Smooth muscle cell (in vitro differentiated cells): Measurements from ENCODE around the gene GGA3. TPM values are rescaled to one million over a fixed set of nuclear protein-coding genes. Genes with fewer than 3 reads are reported as not detected.

ENCODE experiments used
- DNase-seq: peaks from one replicate; lab custom pipeline; 2025; ENCODE audit not compliant: unreplicated experiment; lab: John Stamatoyannopoulos, UW
- H2AFZ ChIP-seq: fragments of 200-600 bp; sonication (generic); 2 replicates; pipeline ENCODE4 v1.6.0; 2016; ENCODE audit warnings: antibody characterized with exemption, low read depth, mild to moderate bottlenecking
- H3F3A ChIP-seq: fragments of 200-600 bp; sonication (generic); 2 replicates; pipeline ENCODE4 v1.6.0; 2017; ENCODE audit warnings: antibody characterized with exemption, low read depth
- H3K27ac ChIP-seq: fragments of 200-600 bp; sonication (generic); 2 replicates; pipeline ENCODE4 v1.5.1; 2016; ENCODE audit warnings: low read depth, mild to moderate bottlenecking
- H3K27me3 ChIP-seq: fragments of 200-600 bp; sonication (generic); 2 replicates; pipeline ENCODE4 v1.6.1; 2016; ENCODE audit warnings: low read depth, mild to moderate bottlenecking
- H3K36me3 ChIP-seq: fragments of 200-600 bp; sonication (generic); 2 replicates; pipeline ENCODE4 v1.5.1; 2016; ENCODE audit warnings: low read depth
- H3K4me1 ChIP-seq: fragments of 200-600 bp; sonication (generic); 2 replicates; pipeline ENCODE4 v1.5.1; 2016; ENCODE audit warnings: low read depth
- H3K4me2 ChIP-seq: fragments of 200-600 bp; sonication (generic); 2 replicates; pipeline ENCODE4 v1.6.0; 2016; ENCODE audit warnings: mild to moderate bottlenecking
- H3K4me3 ChIP-seq: fragments of 200-600 bp; sonication (generic); 2 replicates; pipeline ENCODE4 v1.5.1; 2016; ENCODE audit warnings: mild to moderate bottlenecking
- H3K79me2 ChIP-seq: fragments of 200-600 bp; sonication (generic); 2 replicates; pipeline ENCODE4 v1.6.0; 2016; ENCODE audit warnings: low read depth, mild to moderate bottlenecking
- H3K9ac ChIP-seq: fragments of 200-600 bp; sonication (generic); 2 replicates; pipeline ENCODE4 v1.6.0; 2016; ENCODE audit warnings: low read depth
- H3K9me3 ChIP-seq: fragments of 200-600 bp; sonication (generic); replicated peaks from 2 replicates; pipeline ENCODE4 v1.5.1; 2016; ENCODE audit warnings: low read depth
- H4K20me1 ChIP-seq: fragments of 200-600 bp; sonication (generic); 2 replicates; pipeline ENCODE4 v1.6.0; 2016; ENCODE audit warnings: low read depth
- WGBS: methylation state at CpG from one replicate; pipeline ENCODE4 v1.1.7; 2016; ENCODE audit warnings: low lambda C conversion rate; 5-methylcytosine and 5-hydroxymethylcytosine counted together
- polyA plus RNA-seq: library from polyadenylated mRNA; unstranded; fragments of >200 nt; fragmentation: Nextera tagmentation; extraction: Ambion mirVana; gene quantifications from 2 replicates; pipeline ENCODE4 v1.2.1, GENCODE V29; 2016
- total RNA-seq: library from RNA; depleted of rRNA; stranded (reverse); fragments of >200 nt; gene quantifications from 2 replicates; pipeline ENCODE4 v1.2.3, GENCODE V29; 2014
- TF ChIP-seq, protein P1 (sequence below): fragments of 200-600 bp; sonication (generic); IDR thresholded peaks from 2 replicates; pipeline ENCODE4 v1.5.1; 2017; ENCODE audit warnings: borderline replicate concordance, mild to moderate bottlenecking, antibody characterized with exemption; ENCODE audit not compliant: insufficient read depth, poor library complexity, severe bottlenecking

The GGA3 gene
- total and polyA plus RNA-seq, 2 experiments from 2014 or later, result 20.5 to 23.9 TPM

DNA sequence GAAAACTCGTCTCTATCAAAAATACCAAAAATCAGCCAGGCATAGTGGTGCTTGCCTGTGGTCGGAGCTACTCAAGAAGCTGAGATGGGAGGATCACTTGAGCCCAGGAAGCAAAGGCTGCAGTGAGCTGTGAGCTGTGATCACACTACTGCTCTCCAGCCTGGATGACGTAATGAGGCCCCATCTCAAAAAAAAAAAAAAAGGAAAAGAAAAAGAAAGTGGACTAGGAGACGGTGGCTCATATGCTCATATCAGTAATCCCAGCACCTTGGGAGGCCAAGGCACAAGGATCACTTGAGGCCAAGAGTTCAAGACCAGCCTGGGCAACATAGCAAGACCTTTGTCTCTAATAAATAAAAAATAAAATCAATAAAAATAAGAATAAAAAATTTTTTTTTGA, 69.8 kb downstream of the GGA3 start:
- H3K4me2 ChIP-seq, result no peak overlapping the region
- 72% methylated on average over 4 of the region's 4 CpGs for WGBS
- H2AFZ ChIP-seq, result no peak overlapping the region
- H3K27ac ChIP-seq, result no peak overlapping the region
- H3F3A ChIP-seq, result no peaks in the 10 kb centered on the region
- TF ChIP-seq, protein P1, sequence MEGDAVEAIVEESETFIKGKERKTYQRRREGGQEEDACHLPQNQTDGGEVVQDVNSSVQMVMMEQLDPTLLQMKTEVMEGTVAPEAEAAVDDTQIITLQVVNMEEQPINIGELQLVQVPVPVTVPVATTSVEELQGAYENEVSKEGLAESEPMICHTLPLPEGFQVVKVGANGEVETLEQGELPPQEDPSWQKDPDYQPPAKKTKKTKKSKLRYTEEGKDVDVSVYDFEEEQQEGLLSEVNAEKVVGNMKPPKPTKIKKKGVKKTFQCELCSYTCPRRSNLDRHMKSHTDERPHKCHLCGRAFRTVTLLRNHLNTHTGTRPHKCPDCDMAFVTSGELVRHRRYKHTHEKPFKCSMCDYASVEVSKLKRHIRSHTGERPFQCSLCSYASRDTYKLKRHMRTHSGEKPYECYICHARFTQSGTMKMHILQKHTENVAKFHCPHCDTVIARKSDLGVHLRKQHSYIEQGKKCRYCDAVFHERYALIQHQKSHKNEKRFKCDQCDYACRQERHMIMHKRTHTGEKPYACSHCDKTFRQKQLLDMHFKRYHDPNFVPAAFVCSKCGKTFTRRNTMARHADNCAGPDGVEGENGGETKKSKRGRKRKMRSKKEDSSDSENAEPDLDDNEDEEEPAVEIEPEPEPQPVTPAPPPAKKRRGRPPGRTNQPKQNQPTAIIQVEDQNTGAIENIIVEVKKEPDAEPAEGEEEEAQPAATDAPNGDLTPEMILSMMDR, result no peak
- H3K9me3 ChIP-seq, result no peaks in the 10 kb centered on the region
- no peaks in the 10 kb centered on the region for H4K20me1 ChIP-seq
- H3K36me3 ChIP-seq, result no peaks in the 10 kb centered on the region
- no peaks in the 10 kb centered on the region for H3K79me2 ChIP-seq
- no peaks in the 10 kb centered on the region for H3K4me1 ChIP-seq
- H3K4me3 ChIP-seq, result no peak overlapping the region
- H3K27me3 ChIP-seq, result no peaks in the 10 kb centered on the region
- DNase-seq, result no peak
- no peak overlapping the region for H3K9ac ChIP-seq

DNA sequence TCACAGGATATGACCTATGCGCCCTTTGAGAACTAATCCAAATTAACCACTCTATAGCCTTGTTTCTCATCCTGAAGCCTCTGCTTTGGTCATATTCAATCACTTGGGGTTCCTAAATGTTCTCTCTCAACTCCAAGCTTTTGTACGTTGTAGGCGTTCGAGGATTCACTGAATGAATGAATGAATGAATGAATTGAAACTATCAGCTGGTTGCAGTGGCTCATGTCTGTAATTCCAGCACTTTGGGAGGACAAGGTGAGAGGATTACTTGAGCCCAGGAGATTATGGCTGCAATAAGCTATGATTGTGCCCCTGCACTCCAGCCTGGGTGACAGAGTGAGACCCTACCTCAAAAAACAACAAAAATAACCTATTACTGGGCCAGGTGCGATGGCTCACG, 72.8 kb downstream of the GGA3 start:
- no peaks in the 10 kb centered on the region for H3K9me3 ChIP-seq
- no peaks in the 10 kb centered on the region for H3K36me3 ChIP-seq
- no peak overlapping the region for H3K9ac ChIP-seq
- no peaks in the 10 kb centered on the region for H3K79me2 ChIP-seq
- no peak overlapping the region for H2AFZ ChIP-seq
- H3F3A ChIP-seq, result no peaks in the 10 kb centered on the region
- H3K4me2 ChIP-seq, result no peak overlapping the region
- H3K27me3 ChIP-seq, result no peaks in the 10 kb centered on the region
- DNase-seq, result no peak
- TF ChIP-seq, protein P1, result no peak
- no peaks in the 10 kb centered on the region for H3K4me1 ChIP-seq
- H3K27ac ChIP-seq, result no peak overlapping the region
- no peaks in the 10 kb centered on the region for H4K20me1 ChIP-seq
- H3K4me3 ChIP-seq, result no peak overlapping the region
- 90% methylated on average over 6 of the region's 6 CpGs for WGBS

Other genes starting within 250 kb of the GGA3 start
- 36.8 and 75.6 TPM in 2 replicates for gene MRPL58, start 248.9 kb downstream of the GGA3 start, total RNA-seq
- 36.2 and 41.4 TPM in 2 replicates for gene MRPL58, start 248.9 kb downstream of the GGA3 start, polyA plus RNA-seq
- 233 and 309 TPM in 2 replicates for gene ATP5PD, start 214.6 kb downstream of the GGA3 start, total RNA-seq
- 318 and 321 TPM in 2 replicates for gene ATP5PD, start 214.6 kb downstream of the GGA3 start, polyA plus RNA-seq
- gene KCTD2, start 214.4 kb downstream of the GGA3 start, total RNA-seq, result 18.2 and 27.3 TPM in 2 replicates
- 11.1 and 12.7 TPM in 2 replicates for gene KCTD2, start 214.4 kb downstream of the GGA3 start, polyA plus RNA-seq
- gene SLC16A5, start 173.7 kb downstream of the GGA3 start, total RNA-seq, result 11.1 and 17.1 TPM in 2 replicates
- gene SLC16A5, start 173.7 kb downstream of the GGA3 start, polyA plus RNA-seq, result 19.5 and 22.0 TPM in 2 replicates
- gene ARMC7, start 151.6 kb downstream of the GGA3 start, total RNA-seq, result 3.0 and 6.8 TPM in 2 replicates
- gene ARMC7, start 151.6 kb downstream of the GGA3 start, polyA plus RNA-seq, result 1.8 and 3.5 TPM in 2 replicates
- 25.8 and 39.9 TPM in 2 replicates for gene NT5C, start 129.9 kb downstream of the GGA3 start, total RNA-seq
- 46.8 and 53.5 TPM in 2 replicates for gene NT5C, start 129.9 kb downstream of the GGA3 start, polyA plus RNA-seq
- 103 and 141 TPM in 2 replicates for gene JPT1, start 107.1 kb downstream of the GGA3 start, total RNA-seq
- 240 and 288 TPM in 2 replicates for gene JPT1, start 107.1 kb downstream of the GGA3 start, polyA plus RNA-seq
- gene SUMO2, start 78.6 kb downstream of the GGA3 start, total RNA-seq, result 104 and 111 TPM in 2 replicates
- gene SUMO2, start 78.6 kb downstream of the GGA3 start, polyA plus RNA-seq, result 416 and 419 TPM in 2 replicates
- 24.0 and 29.2 TPM in 2 replicates for gene NUP85, start 55.9 kb downstream of the GGA3 start, total RNA-seq
- gene NUP85, start 55.9 kb downstream of the GGA3 start, polyA plus RNA-seq, result 43.2 and 48.0 TPM in 2 replicates
- gene MRPS7, start 273 bp upstream of the GGA3 start, total RNA-seq, result 35.1 and 37.6 TPM in 2 replicates
- gene MRPS7, start 273 bp upstream of the GGA3 start, polyA plus RNA-seq, result 97.2 and 111 TPM in 2 replicates
- 5.3 and 6.2 TPM in 2 replicates for gene MIF4GD, start 9.6 kb upstream of the GGA3 start, total RNA-seq
- 17.0 and 20.8 TPM in 2 replicates for gene MIF4GD, start 9.6 kb upstream of the GGA3 start, polyA plus RNA-seq
- gene SLC25A19, start 27.8 kb upstream of the GGA3 start, total RNA-seq, result 1.9 and 2.4 TPM in 2 replicates
- gene SLC25A19, start 27.8 kb upstream of the GGA3 start, polyA plus RNA-seq, result 3.6 and 6.9 TPM in 2 replicates
- 62.4 and 76.5 TPM in 2 replicates for gene GRB2, start 144.1 kb upstream of the GGA3 start, total RNA-seq
- 80.1 and 83.2 TPM in 2 replicates for gene GRB2, start 144.1 kb upstream of the GGA3 start, polyA plus RNA-seq
- 18.4 and 35.9 TPM in 2 replicates for gene TMEM94, start 195.0 kb upstream of the GGA3 start, total RNA-seq
- gene TMEM94, start 195.0 kb upstream of the GGA3 start, polyA plus RNA-seq, result 25.9 and 26.3 TPM in 2 replicates